NCI-H2196 (cell line): ENCODE results near the gene RPS17.
"Not testable (repeated sequence)": the region's sequence is repeated elsewhere in the genome, so short reads cannot be mapped to it uniquely, and the experiment has no call there.

Source experiments
- DNase-seq: peaks from one replicate; lab custom pipeline; 2025; ENCODE audit not compliant: unreplicated experiment; lab: John Stamatoyannopoulos, UW

RPS17 gene

GRCh38 chr15:82513587-82513986 lies 26.7 kb downstream of the RPS17 start:
- DNase-seq: not testable (repeated sequence)

GRCh38 chr15:82507693-82508092 lies 32.6 kb downstream of the RPS17 start:
- not testable (repeated sequence) for DNase-seq

- not testable (repeated sequence) for DNase-seq
Measured at GRCh38 chr15:82507087-82507486, 33.2 kb downstream of the RPS17 start.

GRCh38 chr15:82505842-82506241 lies 34.4 kb downstream of the RPS17 start:
- not testable (repeated sequence) for DNase-seq

GRCh38 chr15:82504074-82504473 lies 36.2 kb downstream of the RPS17 start:
- not testable (repeated sequence) for DNase-seq

GRCh38 chr15:82502700-82503339 lies 37.4 kb downstream of the RPS17 start:
- not testable (repeated sequence) for DNase-seq

GRCh38 chr15:82500772-82501171 lies 39.5 kb downstream of the RPS17 start:
- not testable (repeated sequence) for DNase-seq

- not testable (repeated sequence) for DNase-seq
Measured at GRCh38 chr15:82497978-82498377, 42.3 kb downstream of the RPS17 start.

GRCh38 chr15:82488250-82488649 lies 52.0 kb downstream of the RPS17 start:
- not testable (repeated sequence) for DNase-seq

- DNase-seq: not testable (repeated sequence)
Measured at GRCh38 chr15:82487045-82487444, 53.2 kb downstream of the RPS17 start.
